GM18867 (cell line): ENCODE data around the gene DENND5B.
A peak's percentile ranks its signal among the peaks of the same experiment; 100 is the strongest.
"Not testable (repeated sequence)": the region's sequence is repeated elsewhere in the genome, so short reads cannot be mapped to it uniquely, and the experiment has no call there.

Source experiments
- ATAC-seq: cut with Tn5 transposase; IDR thresholded peaks from one replicate; pipeline ENCODE4 v1.9.1; 2021; ENCODE audit warnings: mild to moderate bottlenecking, moderate library complexity; ENCODE audit not compliant: unreplicated experiment

DENND5B gene

DNA sequence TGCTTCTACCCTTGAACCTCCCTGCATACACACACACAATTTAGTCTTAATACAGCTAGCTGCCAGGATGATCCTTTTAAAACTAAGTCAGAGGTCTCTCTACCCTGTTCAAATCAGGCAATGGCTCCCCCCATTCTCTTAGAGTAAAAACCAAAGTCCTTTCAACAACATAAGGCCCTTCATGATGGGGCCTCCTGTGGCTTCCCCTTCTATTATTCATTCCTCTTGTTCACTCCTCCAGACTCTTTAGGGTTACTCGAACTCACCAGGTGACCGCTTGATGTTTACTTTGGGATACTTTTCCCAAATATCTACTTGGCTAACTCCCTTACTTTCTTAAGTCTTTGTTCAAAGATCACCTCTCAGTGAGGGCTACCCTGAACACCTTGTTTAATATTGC is 30.4 kb downstream of the DENND5B start:
- ATAC-seq, result no peak

- no peak for ATAC-seq
Observed at GRCh38 chr12:31558521-31558920, 32.4 kb downstream of the DENND5B start.

- ATAC-seq, result no peak
Observed at GRCh38 chr12:31557707-31558106, 33.2 kb downstream of the DENND5B start.

GRCh38 chr12:31555466-31555865 is 35.5 kb downstream of the DENND5B start:
- ATAC-seq, result not testable (repeated sequence)

- ATAC-seq, result not testable (repeated sequence)
Observed at GRCh38 chr12:31550590-31550989, 40.3 kb downstream of the DENND5B start.

DNA sequence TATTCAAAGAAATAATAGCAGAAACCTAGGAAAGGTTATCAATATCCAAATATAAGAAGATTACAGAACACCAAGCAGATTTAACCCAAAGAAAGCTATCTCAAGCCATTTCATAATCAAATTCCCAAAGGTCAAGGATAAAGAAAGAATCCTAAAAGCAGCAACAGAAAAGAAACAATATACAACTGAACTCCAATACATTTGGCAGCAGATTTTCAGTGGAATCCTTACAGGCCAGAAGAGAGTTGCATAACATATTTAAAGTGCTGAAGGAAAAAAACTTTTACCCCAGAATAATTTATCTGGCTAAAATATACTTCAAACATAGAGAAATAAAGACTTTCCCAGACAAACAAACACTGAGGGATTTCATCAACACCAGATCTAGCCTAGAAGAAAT is 54.3 kb downstream of the DENND5B start:
- no peak for ATAC-seq

- ATAC-seq, result no peak
Observed at GRCh38 chr12:31533470-31533869, 57.5 kb downstream of the DENND5B start.

DNA sequence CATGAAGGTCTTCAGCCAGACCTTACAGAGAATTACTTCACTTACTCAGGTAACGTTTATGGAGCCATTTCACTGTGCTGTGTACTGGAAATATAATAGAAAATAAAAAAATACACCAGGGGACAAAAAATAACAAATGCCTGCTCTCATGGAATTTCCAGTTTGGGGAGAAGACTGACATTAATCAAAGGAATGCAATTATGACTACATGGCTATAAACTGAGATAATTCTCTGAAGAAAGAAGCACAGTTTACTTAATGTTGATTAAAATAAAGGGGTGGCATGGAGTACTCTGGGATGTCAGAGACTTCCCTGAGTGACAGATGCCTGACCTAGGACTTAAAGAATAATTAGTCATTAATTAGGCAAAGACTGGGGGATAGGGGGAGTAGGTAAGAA is 59.0 kb downstream of the DENND5B start:
- ATAC-seq, result no peak

GRCh38 chr12:31528095-31528494 is 62.8 kb downstream of the DENND5B start:
- ATAC-seq, result no peak

DNA sequence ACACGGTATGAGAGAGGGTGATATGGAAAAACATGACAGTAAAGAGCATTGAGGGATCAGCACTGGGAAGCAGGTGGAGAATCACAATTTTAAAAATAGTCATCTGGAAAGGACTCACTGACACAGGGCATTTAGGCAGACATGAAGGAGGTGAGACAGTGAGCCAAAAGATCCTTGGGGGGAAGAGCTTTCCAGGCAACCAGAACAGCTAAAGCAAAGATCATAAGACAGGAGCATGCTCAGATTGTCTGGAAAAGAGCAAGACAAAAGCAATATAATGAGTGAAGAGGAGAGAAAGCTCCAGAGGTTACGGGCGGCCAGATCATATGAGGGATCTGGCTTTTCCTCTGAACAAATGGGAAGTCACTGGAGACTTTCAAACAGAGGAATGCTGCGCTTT is 63.9 kb downstream of the DENND5B start:
- no peak for ATAC-seq

GRCh38 chr12:31526158-31526546 is 64.8 kb downstream of the DENND5B start:
- ATAC-seq, result no peak

DNA sequence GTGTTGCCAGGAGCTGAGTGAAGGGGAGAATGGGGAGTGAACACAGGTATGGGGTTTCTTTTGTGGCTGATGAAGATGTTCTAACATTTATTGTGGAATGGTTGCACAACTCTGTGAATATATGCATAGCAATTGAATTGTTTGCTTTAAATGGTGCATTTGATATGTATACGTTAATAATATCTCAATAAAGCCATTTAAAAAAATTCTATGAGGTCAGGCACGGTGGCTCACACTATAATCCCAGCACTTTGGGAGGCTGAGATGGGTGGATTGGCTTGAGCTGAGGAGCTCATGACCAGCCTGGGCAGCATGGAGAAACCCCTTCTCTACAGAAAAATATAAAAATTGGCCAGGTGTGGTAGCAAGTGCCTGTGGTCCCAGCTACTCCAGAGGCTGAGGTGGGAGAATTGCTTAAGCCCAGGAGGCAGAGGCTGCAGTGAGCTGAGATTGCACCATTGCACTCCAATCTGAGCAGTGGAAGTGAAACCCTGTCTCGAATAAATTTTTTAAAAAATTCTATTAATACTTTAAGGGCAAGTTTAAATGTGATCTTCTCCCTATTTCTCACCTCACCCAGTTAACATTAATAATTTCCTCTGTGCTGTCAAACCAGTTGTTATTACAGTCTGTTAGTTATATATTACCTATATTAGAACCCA is 65.3 kb downstream of the DENND5B start:
- ATAC-seq, result no peak

- ATAC-seq, result peak; percentile 93
Observed at GRCh38 chr12:31524791-31525495, 66.0 kb downstream of the DENND5B start.

GRCh38 chr12:31523306-31523705 is 67.6 kb downstream of the DENND5B start:
- no peak for ATAC-seq

DNA sequence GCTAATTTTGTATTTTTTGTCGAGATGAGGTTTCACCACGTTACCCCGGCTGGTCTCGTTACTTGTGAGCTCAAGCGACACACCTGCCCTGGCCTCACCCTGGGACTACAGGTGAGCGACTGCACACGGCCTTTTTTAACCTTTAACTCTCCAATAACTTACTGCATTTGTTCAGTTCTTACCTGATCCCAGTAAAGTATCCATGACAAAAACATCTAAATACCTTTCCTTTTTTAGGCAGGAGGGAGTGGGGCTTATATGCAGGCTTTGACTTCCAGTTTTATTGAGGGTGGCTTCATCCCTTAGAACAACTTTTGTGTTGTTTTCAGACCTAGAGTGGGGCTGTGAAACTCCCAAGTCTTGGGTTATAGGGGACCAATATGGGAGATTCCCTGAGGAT is 68.3 kb downstream of the DENND5B start:
- no peak for ATAC-seq

DNA sequence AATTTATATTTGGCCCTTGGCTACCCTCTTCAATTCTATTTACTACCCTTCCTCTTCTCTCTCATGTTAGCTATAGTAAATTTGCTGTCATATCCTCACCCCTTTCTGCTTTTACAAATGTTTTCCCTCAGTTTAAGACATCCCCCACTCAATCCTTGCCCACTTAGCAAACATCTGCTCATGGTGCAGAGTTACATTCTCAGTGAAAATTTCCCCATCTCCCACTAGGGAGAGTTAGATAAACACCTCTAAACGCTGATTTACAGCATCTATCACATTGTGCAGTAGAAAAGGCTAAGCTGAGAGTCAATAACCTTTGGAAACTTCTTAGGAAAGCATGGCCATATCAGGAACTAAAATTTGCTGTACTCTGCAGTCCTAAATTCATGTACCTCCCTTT is 69.0 kb downstream of the DENND5B start:
- no peak for ATAC-seq

DNA sequence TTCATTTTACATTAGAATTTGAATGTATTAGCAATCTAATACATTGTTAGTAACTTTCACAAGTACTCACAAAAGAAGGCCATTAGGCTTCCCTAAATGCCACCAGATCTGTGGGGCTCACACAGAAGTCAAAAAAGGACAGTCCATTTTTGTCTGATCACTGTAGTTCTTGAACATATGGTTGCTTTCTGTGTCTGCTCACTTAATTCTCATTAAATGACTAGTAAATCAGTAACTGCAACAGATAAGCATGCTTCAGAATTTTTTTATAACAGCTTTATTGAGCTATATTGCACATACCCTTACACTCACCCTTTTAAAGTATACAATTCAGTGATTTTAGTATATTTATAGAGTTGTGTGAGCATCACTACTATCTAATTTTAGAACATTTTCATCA is 71.4 kb downstream of the DENND5B start:
- no peak for ATAC-seq

DNA sequence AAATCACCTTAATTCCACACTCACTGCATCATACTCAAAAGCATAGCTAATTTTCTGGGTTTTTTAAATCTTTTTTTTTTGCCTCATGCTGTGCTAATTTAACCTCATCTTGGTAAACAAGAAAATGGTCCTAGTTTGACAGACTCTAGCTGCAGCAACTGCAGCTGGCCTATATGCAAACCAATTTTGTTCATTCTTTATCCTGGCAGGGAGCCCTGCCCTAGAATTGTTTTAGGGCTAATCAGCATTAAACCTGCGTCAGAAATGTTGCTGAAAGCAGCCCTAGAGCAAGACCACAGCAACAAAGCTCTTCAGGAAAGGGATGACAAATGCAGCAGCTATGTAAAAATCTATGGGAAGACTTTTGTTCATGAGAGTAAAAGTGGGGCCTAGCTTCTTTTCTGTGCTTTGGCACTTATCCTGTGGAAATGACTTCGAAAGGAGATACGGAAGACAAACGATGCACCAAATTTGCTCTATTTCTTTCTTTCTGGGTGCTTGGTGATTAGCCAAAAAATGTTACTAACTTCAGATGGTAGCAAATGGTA is 72.2 kb downstream of the DENND5B start:
- no peak for ATAC-seq

GRCh38 chr12:31517994-31518393 is 72.9 kb downstream of the DENND5B start:
- ATAC-seq, result no peak

GRCh38 chr12:31516702-31517101 is 74.2 kb downstream of the DENND5B start:
- ATAC-seq, result no peak

DNA sequence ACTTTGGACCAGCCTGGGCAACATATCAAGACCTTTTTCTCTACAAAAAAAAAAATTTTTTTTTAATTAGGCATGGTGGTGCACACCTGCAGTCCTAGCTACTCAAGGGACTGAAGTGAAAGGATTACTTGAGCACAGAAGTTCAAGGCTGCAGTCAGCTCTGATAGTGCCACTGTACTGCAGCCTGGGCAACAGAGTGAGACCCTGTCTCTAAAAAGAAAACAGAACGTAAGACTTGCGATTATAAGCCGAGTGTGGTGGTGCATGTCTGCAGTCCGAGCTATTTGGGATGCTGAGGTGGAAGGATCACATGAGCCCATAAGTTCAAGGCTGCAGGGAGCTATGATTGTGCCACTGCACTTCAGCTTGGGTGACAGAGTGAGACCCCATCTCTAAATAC is 76.0 kb downstream of the DENND5B start:
- ATAC-seq, result no peak

DNA sequence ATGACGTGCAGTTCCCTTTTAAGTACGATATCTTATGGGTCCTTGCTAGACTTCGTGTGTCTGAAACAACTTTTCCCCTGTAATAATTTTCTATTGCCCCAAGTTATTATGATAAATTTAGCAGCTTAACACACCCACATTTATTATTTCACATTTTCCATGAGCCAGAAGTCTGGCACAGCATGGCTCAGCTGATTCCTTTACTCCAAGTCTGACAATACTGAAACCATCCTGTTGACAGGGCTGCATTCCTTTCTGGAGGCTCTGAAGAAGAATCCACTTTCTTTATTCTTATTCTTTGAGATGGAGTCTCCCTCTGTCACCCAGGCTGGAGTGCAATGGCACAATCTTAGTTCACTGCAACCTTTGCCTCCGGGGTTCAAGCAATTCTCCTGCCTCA is 80.9 kb downstream of the DENND5B start:
- ATAC-seq, result no peak
